Endothelial cell of umbilical vein (primary cell): ENCODE results near the gene DNAH9. TPM values are rescaled to one million over a fixed set of nuclear protein-coding genes. Genes with fewer than 3 reads are reported as not detected.

ENCODE experiments used
- BruUV-seq: library from RNA; stranded (reverse); fragments of 400-500 nt; replicated peaks from 2 replicates; lab custom pipeline; 2021; lab: Mats Ljungman, UMichigan
- CTCF ChIA-PET: fragments of 300-600, 350-600 bp; sonication (Branson Sonifier 250); formaldehyde crosslinking; loops from one replicate; lab custom pipeline; 2021; ENCODE audit warnings: antibody characterized with exemption, inconsistent platforms; lab: Charles Lee
- POLR2A ChIA-PET: fragments of 300-600, 350-600 bp; sonication (Branson Sonifier 250); formaldehyde crosslinking; loops from one replicate; lab custom pipeline; 2021; ENCODE audit warnings: antibody characterized with exemption, inconsistent platforms; lab: Charles Lee
- DNase-seq: peaks from one replicate; pipeline ENCODE4 v3.0.0-alpha.2; 2011; ENCODE audit warnings: low read depth, low spot score
- FAIRE-seq: peaks from 2 replicates; lab custom pipeline; 2011; peaks lifted over from hg19 to GRCh38; lab: Jason Lieb, UNC
- H2AFZ ChIP-seq: 2 replicates; pipeline ENCODE4 v1.6.0; 2012; ENCODE audit warnings: low read depth, low read length, control low read depth, inconsistent platforms
- H3K27ac ChIP-seq: 2 replicates; pipeline ENCODE4 v1.5.1; 2011; ENCODE audit warnings: low read depth, mild to moderate bottlenecking, control low read depth, low read length, moderate library complexity; ENCODE audit not compliant: insufficient read depth
- H3K27me3 ChIP-seq, 2 experiments: 2 replicates each; pipeline versions ENCODE4 v1.6.0 to v1.6.1; 2011; ENCODE audit warnings: low read length in 2 of 2, mixed read lengths in 1 of 2; ENCODE audit not compliant: control insufficient read depth in 2 of 2, insufficient read depth in 2 of 2
- H3K36me3 ChIP-seq, 2 experiments: 2 replicates in 1 of 2; 3 replicates in 1 of 2; pipeline ENCODE4 v1.5.1; 2011; ENCODE audit warnings: low read length in 2 of 2, mild to moderate bottlenecking in 1 of 2, moderate library complexity in 1 of 2; ENCODE audit not compliant: control insufficient read depth in 2 of 2, insufficient read depth in 2 of 2; ENCODE audit errors: extremely low read depth in 1 of 2
- H3K4me1 ChIP-seq: 3 replicates; pipeline ENCODE4 v1.5.1; 2011; ENCODE audit warnings: mild to moderate bottlenecking, low read length; ENCODE audit not compliant: control insufficient read depth, insufficient read depth; ENCODE audit errors: extremely low read depth
- H3K4me2 ChIP-seq: 2 replicates; pipeline ENCODE4 v1.6.1; 2011; ENCODE audit warnings: low read length, control low read depth, mixed read lengths; ENCODE audit not compliant: insufficient read depth
- H3K4me3 ChIP-seq, 3 experiments: fragments of 200-600 bp in 1 of 3; sonication (generic), shearing (Covaris generic) in 1 of 3; replicated peaks in 1 of 3; 2 replicates each; pipeline ENCODE4 v1.5.1; 2011 to 2016; ENCODE audit warnings: control low read depth in 3 of 3, low read length in 3 of 3, mild to moderate bottlenecking in 2 of 3, inconsistent platforms in 1 of 3, low read depth in 1 of 3, moderate library complexity in 1 of 3; ENCODE audit not compliant: insufficient read depth in 1 of 3
- H3K79me2 ChIP-seq: 2 replicates; pipeline ENCODE4 v1.6.0; 2012; ENCODE audit warnings: low read length, inconsistent platforms; ENCODE audit not compliant: control insufficient read depth, insufficient read depth
- H3K9ac ChIP-seq: replicated peaks from 2 replicates; pipeline ENCODE3; 2011; ENCODE audit warnings: low read length, control low read depth; ENCODE audit not compliant: insufficient read depth; ENCODE audit errors: extremely low read depth
- H3K9me1 ChIP-seq: replicated peaks from 3 replicates; pipeline ENCODE4 v1.6.0; 2011; ENCODE audit warnings: mild to moderate bottlenecking, low read length; ENCODE audit not compliant: control insufficient read depth, insufficient read depth; ENCODE audit errors: extremely low read depth
- H3K9me3 ChIP-seq: replicated peaks from 2 replicates; pipeline ENCODE4 v1.5.1; 2012; ENCODE audit warnings: low read length, inconsistent platforms; ENCODE audit not compliant: control insufficient read depth, insufficient read depth
- H4K20me1 ChIP-seq: replicated peaks from 2 replicates; pipeline ENCODE3; 2011; ENCODE audit warnings: mild to moderate bottlenecking, low read length; ENCODE audit not compliant: control insufficient read depth, insufficient read depth; ENCODE audit errors: extremely low read depth
- EZH2 ChIP-seq: IDR thresholded peaks from 2 replicates; pipeline ENCODE4 v1.6.1; 2012; ENCODE audit warnings: borderline replicate concordance, low read depth, mild to moderate bottlenecking, moderate library complexity, low read length, inconsistent platforms; ENCODE audit not compliant: severe bottlenecking
- FOS ChIP-seq: IDR thresholded peaks from 2 replicates; pipeline ENCODE4 v1.6.1; 2011; ENCODE audit warnings: mild to moderate bottlenecking, low read length, moderate library complexity, borderline replicate concordance; ENCODE audit not compliant: insufficient read depth
- JUN ChIP-seq: IDR thresholded peaks from 2 replicates; pipeline ENCODE4 v1.6.1; 2011; ENCODE audit warnings: borderline replicate concordance, low read depth; ENCODE audit not compliant: insufficient read length, insufficient read depth
- MYC ChIP-seq: IDR thresholded peaks from one replicate; pipeline ENCODE4 v1.6.1; 2011; ENCODE audit warnings: mild to moderate bottlenecking, low read depth, low read length
- POLR2A ChIP-seq: IDR thresholded peaks from 2 replicates; pipeline ENCODE4 v1.6.1; 2012; ENCODE audit warnings: low read depth, mild to moderate bottlenecking, control low read depth, low read length
- POLR2AphosphoS5 ChIP-seq: IDR thresholded peaks from 2 replicates; pipeline ENCODE4 v1.6.1; 2012; ENCODE audit warnings: low read depth, mild to moderate bottlenecking, control low read depth, low read length, moderate library complexity; ENCODE audit not compliant: insufficient read depth
- dilution Hi-C: fragments of 300-500 bp; cut with MboI; formaldehyde crosslinking; loops from one replicate; pipeline ENCODE4 v1.15.0; 2019; ENCODE audit warnings: low sequenced_read_pairs; ENCODE audit not compliant: extremely low pct_ligation_motif_present
- intact Hi-C: fragments of 100-400 bp; cut with micrococcal nuclease; formaldehyde crosslinking; loops from one replicate; pipeline ENCODE4 v1.10.0; 2022
- polyA plus RNA-seq, 4 experiments: library from polyadenylated mRNA; depleted of rRNA in 3 of 4; stranded (reverse) in 3 of 4; unstranded in 1 of 4; fragments of >200 nt; gene quantifications; 2 replicates each; pipeline versions ENCODE4 v1.2.1 to v1.2.3, GENCODE V29; 2011 to 2012; ENCODE audit warnings: missing spikeins in 1 of 4
- total RNA-seq: library from RNA; stranded (reverse); gene quantifications from 2 replicates; pipeline ENCODE4 v1.2.3, GENCODE V29; 2021
- TF ChIP-seq, protein P1 (sequence below), 2 donors: IDR thresholded peaks; 1 replicate in 1 of 2; 2 replicates in 1 of 2; pipeline ENCODE4 v1.5.1; 2011; ENCODE audit warnings: low read length in 2 of 2, mild to moderate bottlenecking in 2 of 2, moderate library complexity in 2 of 2, control low read depth in 1 of 2, inconsistent platforms in 1 of 2, low read depth in 1 of 2; ENCODE audit not compliant: insufficient read depth in 1 of 2; ENCODE audit errors: extremely low read depth in 1 of 2

Gene DNAH9
- total and polyA plus RNA-seq, 2 donors (not counting 3 experiments of a cell fraction or from before 2014, with no cell fraction given), result not detected

DNA sequence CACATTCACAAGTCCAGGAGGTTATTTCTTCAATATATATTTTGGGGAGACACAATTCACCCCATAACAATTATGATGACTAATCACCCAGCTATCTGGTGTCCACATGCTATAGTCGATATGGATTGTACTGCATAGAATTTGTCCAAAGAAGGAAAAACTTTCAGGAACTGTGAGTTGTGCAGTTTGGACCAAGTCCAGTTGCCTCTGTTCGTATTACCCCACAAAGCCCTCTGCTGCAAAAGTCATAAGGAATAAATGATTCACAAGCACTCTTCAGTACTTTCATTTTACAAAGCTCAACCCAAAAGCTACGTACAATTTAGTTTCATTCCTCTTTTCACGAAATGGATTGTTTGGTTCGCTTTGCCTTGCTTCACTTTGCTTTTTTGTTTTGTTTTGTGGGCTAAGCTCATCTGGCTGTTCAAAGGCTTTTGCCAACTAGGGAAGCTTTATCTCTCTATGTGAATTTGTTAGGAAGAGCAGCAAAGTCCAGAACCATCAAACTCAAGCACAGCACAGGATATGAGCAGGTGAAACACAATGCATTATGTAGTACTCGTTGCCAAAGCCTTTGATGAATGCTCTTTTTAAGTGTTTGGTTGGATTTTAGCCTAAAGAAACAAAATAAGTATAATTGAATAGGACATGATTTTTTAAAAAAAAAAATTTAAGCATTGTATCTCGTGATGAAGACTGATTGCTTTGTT, 300.4 kb downstream of the DNAH9 start:
- Histone ChIP-seq H3K4me2 (no peak overlapping the region), H3K36me3 (no peaks in the 10 kb centered on the region), H4K20me1 (no peaks in the 10 kb centered on the region), H3K9me3 (no peaks in the 10 kb centered on the region), H3K4me3 (no peak overlapping the region), H3K27me3 (no peaks in the 10 kb centered on the region), H3K27ac (no peak overlapping the region), H3K9me1 (no peaks in the 10 kb centered on the region), H3K4me1 (no peaks in the 10 kb centered on the region), H2AFZ (no peak overlapping the region), H3K79me2 (no peaks in the 10 kb centered on the region), H3K9ac (no peak overlapping the region)
- CTCF ChIA-PET, result interaction anchor here (1.5 kb wide), 1 partner anchor 37 kb away, joined by 7 read pairs; no protein-coding TSS in a partner anchor
- POLR2A ChIA-PET, result no interaction called here
- dilution Hi-C loops (no loop called here), intact Hi-C loops (no loop called here)
- FAIRE-seq (no peak), DNase-seq (no peak)
- BruUV-seq, result no TSS peak
- TF ChIP-seq JUN, result no peak

DNA sequence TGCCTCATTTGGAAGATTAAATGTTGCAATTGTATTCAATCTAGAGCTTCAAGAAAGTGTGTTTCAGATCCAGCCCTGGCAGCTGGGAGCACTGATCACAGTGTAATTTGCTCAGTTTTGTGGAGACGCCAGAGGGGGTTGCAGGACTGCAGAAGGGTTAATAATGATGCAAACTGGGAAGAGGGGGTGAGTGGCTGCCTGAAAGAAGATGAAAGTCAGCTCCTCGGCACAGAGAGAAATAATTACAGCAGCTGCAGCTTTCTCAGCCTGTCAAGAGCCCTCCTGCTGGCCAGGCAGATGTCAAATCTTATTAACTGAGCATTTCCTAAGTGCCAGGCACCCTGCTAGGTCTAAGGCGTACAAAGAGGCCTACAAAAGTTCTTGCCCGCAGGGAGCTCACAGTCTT, 301.3 kb downstream of the DNAH9 start:
- Histone ChIP-seq H2AFZ (no peak overlapping the region), H3K9me1 (no peaks in the 10 kb centered on the region), H3K4me1 (no peaks in the 10 kb centered on the region), H4K20me1 (no peaks in the 10 kb centered on the region), H3K4me3 (no peak overlapping the region), H3K9ac (no peak overlapping the region), H3K4me2 (no peak overlapping the region), H3K27ac (no peak overlapping the region), H3K27me3 (no peaks in the 10 kb centered on the region), H3K36me3 (no peaks in the 10 kb centered on the region), H3K79me2 (no peaks in the 10 kb centered on the region), H3K9me3 (no peaks in the 10 kb centered on the region)
- dilution Hi-C loops, result no loop called here
- ChIA-PET POLR2A (interaction anchor here (0.6 kb wide), 1 partner anchor 30 kb away, joined by 4 read pairs; no protein-coding TSS in a partner anchor), CTCF (interaction anchor here (1.5 kb wide), 1 partner anchor 36 kb away, joined by 7 read pairs; no protein-coding TSS in a partner anchor)
- intact Hi-C loops, result no loop called here
- no TSS peak for BruUV-seq
- DNase-seq (no peak), FAIRE-seq (no peak)
- no peak for TF ChIP-seq JUN
- TF ChIP-seq EZH2, result no peak
- TF ChIP-seq POLR2AphosphoS5, result no peak
- TF ChIP-seq MYC, result no peak
- TF ChIP-seq POLR2A, result no peak
- no peak for TF ChIP-seq FOS
- TF ChIP-seq, protein P1, sequence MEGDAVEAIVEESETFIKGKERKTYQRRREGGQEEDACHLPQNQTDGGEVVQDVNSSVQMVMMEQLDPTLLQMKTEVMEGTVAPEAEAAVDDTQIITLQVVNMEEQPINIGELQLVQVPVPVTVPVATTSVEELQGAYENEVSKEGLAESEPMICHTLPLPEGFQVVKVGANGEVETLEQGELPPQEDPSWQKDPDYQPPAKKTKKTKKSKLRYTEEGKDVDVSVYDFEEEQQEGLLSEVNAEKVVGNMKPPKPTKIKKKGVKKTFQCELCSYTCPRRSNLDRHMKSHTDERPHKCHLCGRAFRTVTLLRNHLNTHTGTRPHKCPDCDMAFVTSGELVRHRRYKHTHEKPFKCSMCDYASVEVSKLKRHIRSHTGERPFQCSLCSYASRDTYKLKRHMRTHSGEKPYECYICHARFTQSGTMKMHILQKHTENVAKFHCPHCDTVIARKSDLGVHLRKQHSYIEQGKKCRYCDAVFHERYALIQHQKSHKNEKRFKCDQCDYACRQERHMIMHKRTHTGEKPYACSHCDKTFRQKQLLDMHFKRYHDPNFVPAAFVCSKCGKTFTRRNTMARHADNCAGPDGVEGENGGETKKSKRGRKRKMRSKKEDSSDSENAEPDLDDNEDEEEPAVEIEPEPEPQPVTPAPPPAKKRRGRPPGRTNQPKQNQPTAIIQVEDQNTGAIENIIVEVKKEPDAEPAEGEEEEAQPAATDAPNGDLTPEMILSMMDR (IDR thresholded peaks at IDR 0.05; ENCODE audit: extremely low read depth in 1 of 2, insufficient read depth in 1 of 2, low read depth in 1 of 2, low read length in 2 of 2), result no peak
